NCI-H2171 (cell line): ENCODE results near the gene CEP112.
"Not testable (repeated sequence)": the region's sequence is repeated elsewhere in the genome, so short reads cannot be mapped to it uniquely, and the experiment has no call there.

Experiments used
- DNase-seq: peaks from one replicate; lab custom pipeline; 2025; lab: John Stamatoyannopoulos, UW

The CEP112 gene

GRCh38 chr17:65684631-65685030 lies 507.3 kb downstream of the CEP112 start:
- DNase-seq = peak; percentile 37

DNA sequence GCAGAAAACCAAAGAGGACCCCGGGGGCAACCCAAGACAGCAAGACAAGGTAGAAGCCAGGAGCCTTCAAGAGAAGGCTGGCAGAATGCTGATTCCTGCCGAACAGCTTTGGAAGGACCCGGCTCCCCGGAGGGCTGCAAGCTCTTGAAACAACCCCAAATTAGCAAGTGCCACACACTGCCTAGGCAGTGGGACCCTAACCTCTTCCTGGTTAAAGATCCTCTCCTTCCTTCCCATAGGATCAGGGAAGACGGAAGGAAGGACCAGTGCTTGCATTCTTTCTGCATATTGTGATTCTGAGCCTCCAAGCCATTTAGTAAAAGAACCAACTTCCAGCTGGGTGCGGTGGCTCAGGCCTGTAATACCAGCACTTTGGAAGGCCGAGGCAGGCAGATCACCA lies 508.5 kb downstream of the CEP112 start:
- DNase-seq = no peak

DNA sequence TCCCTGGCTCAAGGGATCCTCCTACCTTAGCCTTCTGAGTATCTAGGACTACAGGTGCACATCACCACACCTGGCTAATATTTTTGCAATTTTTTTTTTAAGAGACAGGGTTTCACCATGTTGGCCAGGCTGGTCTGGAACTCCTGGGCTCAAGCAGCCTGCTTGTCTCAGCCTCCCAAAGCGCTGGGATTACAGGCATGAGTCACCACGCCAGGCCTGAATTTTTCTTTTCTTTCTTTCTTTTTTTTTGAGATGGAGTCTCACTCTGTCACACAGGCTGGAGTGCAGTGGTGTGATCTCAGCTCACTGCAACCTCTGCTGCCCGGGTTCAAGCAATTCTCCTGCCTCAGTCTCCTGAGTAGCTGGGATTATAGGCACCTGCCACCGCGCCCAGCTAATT lies 510.2 kb downstream of the CEP112 start:
- not testable (repeated sequence) for DNase-seq

DNA sequence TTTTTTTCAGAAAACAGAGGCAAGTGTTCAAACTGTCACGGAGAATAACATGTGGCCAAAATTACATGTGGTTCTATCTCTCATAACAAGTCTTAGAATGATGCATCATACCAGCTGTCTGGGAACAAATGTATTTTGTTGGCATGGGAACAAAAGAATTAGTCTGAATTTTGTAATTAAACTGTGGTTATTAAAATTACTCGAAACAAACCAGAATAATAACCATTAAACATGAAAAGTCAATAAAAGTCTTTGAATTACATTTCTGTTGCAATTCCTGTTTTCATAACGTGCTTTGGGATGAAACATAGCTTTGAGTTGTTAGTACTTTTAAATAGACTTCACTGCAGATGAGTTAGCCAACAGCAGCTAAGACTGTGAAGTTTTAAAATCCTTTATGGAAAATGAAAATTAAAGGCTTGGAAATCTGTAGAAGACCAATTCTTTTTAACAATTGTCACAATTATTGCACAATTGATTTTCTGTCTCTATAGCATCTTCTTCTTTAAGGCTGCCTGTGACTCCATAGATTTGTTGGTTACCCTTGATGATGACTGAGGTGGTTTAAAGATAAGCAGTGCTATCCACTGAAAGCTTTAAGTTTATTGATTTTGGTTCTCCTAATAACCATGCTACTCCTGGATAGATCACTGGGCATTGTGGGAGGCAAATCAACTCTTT lies 512.6 kb downstream of the CEP112 start:
- DNase-seq = no peak

GRCh38 chr17:65678546-65678945 lies 513.4 kb downstream of the CEP112 start:
- no peak for DNase-seq

DNA sequence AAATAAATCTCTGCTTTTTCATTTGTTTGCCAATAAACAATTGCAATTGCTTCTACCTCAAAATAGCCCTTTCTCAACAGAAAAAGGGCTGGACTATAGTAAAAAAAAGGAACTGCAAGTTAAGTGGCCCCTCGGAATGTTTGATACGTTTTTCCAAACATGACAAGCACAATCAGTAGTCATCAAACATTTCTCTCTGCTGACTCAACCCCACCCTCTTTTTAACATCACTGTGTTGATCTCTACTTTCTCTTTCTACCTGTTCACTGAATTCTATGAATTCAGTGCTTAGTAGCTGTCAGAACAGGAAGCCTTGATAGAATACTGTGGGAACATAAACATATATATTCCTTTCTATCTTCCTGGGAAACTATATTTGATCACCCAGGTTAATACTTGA lies 514.0 kb downstream of the CEP112 start:
- no peak for DNase-seq

- no peak for DNase-seq
Observed at GRCh38 chr17:65674246-65675045, 517.5 kb downstream of the CEP112 start.

DNA sequence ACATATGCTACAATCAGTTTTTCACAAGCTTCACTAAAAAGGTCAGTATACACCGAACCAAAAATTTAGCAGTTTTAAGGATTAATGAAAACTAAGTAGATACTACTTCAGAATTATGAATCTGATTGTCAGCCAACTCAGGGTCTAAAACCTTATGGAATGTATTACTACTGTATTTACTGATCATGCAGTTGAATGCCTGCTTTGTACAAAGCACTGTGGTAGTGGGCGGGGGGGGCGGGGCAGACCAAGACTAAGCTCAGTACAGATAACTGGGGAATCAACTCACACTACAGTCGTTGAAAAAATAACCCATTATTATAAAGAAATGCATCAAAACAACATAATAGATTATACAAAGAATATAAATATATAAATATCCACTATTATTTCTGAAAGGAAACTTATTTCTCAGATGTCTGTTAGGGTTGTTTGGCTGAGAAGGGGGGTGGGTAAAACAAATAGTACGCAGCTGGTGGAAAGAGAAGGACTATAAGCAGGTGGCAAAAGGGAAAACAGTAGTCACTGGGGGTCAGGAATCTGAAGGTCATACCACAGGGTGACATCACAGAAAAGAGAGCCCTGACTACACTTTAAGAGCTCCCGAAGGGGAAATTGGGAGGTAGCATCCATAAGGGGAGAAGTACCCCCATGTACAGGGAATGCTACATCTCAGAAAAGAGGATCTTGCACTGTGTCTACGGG lies 521.1 kb downstream of the CEP112 start:
- DNase-seq = no peak

GRCh38 chr17:65668211-65668610 lies 523.7 kb downstream of the CEP112 start:
- no peak for DNase-seq

GRCh38 chr17:65667656-65668055 lies 524.3 kb downstream of the CEP112 start:
- DNase-seq = no peak

DNA sequence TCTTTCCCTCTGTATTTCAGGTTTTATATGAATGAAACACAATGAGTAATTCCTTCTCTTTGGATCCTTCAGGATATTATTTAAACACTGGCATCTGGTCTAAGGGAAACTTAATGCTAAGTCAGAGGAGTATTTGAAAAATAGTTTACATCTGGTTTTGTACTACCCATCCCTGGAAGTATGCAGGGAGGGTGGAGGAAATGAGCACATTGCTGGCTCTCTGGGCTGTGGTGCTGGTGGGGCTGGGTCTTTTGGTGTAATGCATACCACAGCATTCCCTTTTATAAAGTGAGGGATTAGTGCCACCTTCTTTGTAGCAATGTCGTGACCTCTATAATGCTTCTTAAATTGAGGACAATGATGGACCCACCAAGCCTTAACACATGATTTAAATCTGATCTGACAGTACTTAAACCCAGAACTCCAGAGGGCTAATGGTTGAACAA lies 525.0 kb downstream of the CEP112 start:
- no peak for DNase-seq

DNA sequence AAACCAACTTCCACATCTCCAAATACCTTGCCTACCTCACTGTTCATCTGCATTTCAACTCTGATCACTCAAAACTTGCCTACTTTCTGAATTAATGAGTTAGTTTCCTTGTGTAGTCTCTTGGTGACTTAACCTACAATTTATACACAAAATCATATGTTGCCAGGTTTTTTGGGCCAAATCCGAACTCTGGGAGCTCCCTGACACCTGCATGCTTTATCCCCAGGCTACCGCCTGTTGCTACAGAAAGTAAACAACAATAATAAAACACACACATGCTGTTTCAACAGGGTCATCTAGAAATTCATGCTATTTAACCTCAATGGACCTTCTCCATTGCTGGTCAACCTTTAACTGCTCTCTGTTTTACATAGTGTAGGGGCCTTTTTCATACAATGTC lies 526.0 kb downstream of the CEP112 start:
- DNase-seq = no peak

DNA sequence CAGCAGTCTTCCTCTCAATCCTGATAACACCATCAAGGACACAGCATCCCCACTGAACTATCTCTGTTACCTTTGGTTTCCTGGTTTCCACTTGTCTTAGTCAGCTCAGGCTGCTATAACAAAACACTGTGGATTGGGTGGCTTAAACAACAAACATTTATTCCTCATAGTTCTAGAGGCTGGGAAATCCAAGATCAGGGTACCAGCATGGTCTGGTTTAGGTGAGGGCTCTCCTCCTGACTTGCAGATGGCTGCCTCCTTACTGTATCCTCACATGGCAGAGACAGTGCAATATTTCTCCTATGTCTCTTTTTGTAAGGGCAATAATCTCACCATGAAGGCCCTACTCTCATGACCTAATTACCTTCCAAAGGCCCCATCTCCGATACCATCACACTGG lies 527.2 kb downstream of the CEP112 start:
- DNase-seq = no peak

- no peak for DNase-seq
Observed at GRCh38 chr17:65664266-65664665, 527.7 kb downstream of the CEP112 start.

DNA sequence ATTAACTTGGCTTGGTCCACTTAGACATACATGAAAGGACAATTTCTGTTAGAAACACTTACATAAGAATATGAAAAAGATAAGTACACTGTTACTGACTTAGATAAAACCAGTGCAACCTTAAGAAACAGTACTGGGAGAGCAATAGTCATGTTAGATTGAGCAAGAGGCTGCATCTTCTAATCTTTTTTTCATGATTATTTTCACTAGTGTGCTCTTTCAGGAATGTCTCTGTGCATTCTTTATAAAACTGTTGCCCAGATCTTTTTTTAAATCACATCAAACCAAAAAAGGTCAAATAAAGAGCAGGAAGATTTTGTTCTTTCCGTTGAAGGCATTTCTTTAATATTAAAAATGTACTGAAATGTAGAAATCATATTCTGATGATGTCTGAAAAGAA lies 529.7 kb downstream of the CEP112 start:
- DNase-seq = no peak

DNA sequence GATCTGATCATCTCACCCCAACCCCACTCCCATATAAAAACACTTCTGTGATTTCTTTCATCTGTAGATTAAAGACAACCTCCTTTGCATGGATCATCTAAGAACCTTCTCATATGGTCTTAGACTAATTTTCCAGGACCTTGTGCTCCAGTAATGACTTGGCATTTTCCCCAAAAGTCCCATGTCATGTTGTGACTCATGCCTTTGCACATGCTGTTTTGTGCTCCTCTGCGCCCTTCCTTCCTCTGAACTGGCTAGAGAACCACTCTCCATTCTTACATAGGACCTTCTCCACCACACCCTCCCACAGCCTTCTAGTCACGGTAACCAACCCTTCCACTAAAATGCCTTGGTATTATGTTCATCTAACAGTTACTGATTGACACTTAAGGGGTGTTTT lies 531.0 kb downstream of the CEP112 start:
- DNase-seq = no peak

DNA sequence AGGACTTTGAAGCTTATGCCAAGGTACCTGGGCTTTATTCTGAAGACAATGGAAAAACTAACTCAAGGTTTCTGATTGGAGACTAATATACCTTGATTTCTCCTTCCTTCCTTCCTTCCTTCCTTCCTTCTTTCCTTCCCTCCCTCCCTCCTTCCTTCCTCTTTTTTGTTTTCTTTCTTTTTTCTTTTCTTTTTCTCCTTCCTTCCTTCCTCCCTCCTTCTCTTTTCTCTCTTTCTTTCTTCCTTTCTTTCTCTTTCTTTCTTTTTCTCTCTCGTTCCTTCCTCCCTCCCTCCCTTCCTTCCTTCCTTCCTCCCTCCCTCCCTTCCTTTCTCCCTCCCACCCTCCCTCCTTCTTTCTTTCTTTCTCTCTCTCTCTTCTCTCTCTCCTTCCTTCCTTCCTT lies 531.9 kb downstream of the CEP112 start:
- DNase-seq = no peak

DNA sequence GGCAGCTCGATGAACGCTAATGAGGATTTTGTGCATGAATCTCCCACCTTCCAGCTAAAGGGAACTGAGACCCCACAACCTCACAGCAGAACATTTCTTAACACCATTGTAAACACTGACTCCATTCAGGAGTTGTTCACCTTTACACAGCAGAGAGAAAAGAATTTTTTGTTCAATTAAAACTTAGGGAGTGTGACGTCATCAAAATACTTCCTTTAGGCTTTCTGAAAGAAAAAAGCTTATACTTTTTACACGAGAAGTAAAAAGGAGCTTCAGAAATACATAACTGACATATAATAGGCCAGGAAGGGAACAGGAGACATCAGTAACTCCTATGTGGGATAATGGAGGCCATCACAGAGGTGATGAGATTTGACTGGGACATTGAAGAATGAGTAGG lies 532.4 kb downstream of the CEP112 start:
- no peak for DNase-seq

- no peak for DNase-seq
Observed at GRCh38 chr17:65657251-65657828, 534.6 kb downstream of the CEP112 start.

- DNase-seq = no peak
Observed at GRCh38 chr17:65656390-65657250, 535.3 kb downstream of the CEP112 start.

- no peak for DNase-seq
Observed at GRCh38 chr17:65655706-65656105, 536.2 kb downstream of the CEP112 start.

- DNase-seq = no peak
Observed at GRCh38 chr17:65644545-65644944, 547.4 kb downstream of the CEP112 start.
